ENCODE data around the gene TEX50. TPM values are rescaled to one million over a fixed set of nuclear protein-coding genes. Genes with fewer than 3 reads are reported as not detected.
"Not testable (repeated sequence)": the region's sequence is repeated elsewhere in the genome, so short reads cannot be mapped to it uniquely, and the experiment has no call there.

Gene TEX50
- total RNA-seq, 1 donor from 2014 or later = not detected

DNA sequence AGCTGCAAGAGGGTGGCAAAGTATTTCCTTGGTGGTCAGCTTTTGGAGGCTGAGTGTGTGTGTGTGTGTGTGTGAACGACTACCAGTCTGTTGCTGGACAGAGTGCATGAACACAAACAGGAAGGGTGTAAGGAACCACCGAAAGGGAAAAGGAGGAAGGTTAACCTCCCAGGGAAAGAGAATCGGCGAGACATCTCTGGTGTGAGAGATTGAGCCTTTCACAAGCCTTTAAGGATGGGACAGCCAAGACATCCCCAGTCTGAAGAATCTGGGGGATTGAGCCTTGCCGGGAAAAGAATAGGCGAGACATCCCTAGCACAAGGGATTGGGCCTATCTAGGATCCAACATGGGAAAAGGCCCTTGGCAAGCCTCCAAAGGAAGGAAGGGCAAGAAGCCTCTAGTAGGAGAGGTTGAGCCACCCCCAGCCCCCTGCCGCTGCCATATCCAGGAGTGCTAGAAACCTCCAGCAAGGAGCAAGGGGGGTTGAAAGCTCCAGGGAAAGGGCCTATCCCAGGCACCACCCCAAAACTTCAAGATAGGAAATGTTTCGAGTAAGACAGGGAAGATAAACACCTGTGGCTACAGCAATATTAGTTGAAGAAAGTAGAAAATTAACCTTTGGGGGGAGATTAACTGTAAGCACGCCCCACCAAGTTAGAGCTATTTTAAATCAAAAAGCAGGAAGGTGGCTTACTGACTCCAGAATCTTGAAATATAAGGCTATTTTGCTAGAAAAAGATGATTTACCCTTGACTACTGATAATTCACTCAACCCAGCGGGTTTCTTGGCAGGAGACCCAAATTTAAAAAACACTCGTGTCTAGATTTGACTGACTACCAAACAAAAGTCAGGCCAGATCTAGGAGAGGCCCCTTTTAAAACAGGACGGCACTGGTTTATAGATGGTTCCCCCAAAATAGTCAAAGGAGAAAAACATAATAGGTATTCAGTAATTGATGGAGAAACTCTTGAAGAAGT lies 3.2 kb downstream of the TEX50 start:
- Mint-ChIP-seq H3K36me3 (no peaks in the 10 kb centered on the region), H3K9me3 (peaks cover 3% of the 10 kb centered on the region), H3K27me3 (no peaks in the 10 kb centered on the region), H3K4me3 (no peak overlapping the region), H3K4me1 (ENCODE audit: unreplicated experiment) (no peaks in the 10 kb centered on the region), H3K27ac (no peak overlapping the region)
- no peak for DNase-seq (ENCODE audit: extremely low spot score, unreplicated experiment)
- TF ChIP-seq, protein P1, sequence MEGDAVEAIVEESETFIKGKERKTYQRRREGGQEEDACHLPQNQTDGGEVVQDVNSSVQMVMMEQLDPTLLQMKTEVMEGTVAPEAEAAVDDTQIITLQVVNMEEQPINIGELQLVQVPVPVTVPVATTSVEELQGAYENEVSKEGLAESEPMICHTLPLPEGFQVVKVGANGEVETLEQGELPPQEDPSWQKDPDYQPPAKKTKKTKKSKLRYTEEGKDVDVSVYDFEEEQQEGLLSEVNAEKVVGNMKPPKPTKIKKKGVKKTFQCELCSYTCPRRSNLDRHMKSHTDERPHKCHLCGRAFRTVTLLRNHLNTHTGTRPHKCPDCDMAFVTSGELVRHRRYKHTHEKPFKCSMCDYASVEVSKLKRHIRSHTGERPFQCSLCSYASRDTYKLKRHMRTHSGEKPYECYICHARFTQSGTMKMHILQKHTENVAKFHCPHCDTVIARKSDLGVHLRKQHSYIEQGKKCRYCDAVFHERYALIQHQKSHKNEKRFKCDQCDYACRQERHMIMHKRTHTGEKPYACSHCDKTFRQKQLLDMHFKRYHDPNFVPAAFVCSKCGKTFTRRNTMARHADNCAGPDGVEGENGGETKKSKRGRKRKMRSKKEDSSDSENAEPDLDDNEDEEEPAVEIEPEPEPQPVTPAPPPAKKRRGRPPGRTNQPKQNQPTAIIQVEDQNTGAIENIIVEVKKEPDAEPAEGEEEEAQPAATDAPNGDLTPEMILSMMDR (conservative IDR thresholded peaks at IDR 0.05) = no peak

DNA sequence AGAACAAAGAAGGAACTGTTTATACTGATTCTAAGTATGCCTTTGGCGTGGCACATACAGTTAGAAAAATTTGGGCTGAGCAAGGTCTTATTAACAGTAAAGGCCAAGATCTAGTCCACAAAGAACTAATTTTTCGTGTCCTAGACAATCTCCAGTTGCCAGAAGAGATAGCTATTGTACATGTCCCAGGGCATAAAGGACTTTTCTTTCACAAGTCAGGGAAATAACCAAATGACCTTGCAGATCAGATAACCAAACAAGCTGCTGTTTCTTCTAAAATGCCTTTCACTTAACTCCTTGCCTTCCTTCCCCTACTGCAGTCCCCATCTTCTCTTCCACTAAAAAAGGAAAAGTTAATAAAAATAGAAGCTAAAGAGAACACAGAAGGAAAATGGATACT lies 4.0 kb downstream of the TEX50 start:
- no peak overlapping the region for H3K27ac Mint-ChIP-seq

DNA sequence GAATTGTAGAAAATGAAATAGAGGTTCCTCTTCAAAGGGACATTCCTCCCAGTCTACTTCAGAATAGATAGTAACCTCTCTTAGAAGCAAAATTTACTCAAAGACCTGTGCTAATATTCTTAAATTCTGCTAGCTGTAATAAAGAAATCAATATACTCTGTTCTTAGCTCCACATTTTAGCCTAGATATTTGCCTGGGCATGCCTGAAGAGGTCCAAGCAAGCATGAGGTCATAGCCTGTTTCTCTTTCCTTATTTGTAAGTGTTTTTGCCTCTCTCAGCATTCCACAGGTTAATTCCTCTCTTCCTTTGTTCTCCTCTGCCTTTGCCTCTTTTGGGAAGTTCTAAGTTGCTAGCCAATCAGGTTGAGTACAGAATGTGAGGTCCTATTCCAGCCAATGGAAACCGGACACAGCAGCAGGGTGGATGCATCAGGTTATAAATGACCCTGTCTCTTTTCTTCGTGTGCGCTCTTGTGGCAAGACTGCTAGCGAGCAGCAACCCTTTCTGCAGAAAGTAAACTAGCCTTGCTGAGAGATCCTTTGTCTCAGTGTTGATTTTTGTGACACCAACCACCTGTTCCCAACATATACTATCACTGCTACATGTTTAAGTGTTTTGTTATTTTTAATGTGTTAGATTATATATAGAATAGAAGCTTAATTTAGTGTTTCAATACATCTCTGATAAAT lies 7.5 kb downstream of the TEX50 start:
- H3K4me1 Mint-ChIP-seq (ENCODE audit: unreplicated experiment); H3K4me3 Mint-ChIP-seq; H3K27me3 Mint-ChIP-seq; H3K36me3 Mint-ChIP-seq; DNase-seq (ENCODE audit: extremely low spot score, unreplicated experiment); H3K9me3 Mint-ChIP-seq: not testable (repeated sequence)
- H3K27ac Mint-ChIP-seq = peak overlapping the region; percentile 60

More for the DNA sequence above, 4.0 kb downstream of the TEX50 start:
- DNase-seq (ENCODE audit: extremely low spot score, unreplicated experiment) = no peak
- Mint-ChIP-seq H3K36me3 (no peaks in the 10 kb centered on the region), H3K27me3 (no peaks in the 10 kb centered on the region), H3K9me3 (peaks cover 3% of the 10 kb centered on the region), H3K4me1 (ENCODE audit: unreplicated experiment) (no peaks in the 10 kb centered on the region), H3K4me3 (no peak overlapping the region)
- TF ChIP-seq, protein P1 (conservative IDR thresholded peaks at IDR 0.05) = no peak

DNA sequence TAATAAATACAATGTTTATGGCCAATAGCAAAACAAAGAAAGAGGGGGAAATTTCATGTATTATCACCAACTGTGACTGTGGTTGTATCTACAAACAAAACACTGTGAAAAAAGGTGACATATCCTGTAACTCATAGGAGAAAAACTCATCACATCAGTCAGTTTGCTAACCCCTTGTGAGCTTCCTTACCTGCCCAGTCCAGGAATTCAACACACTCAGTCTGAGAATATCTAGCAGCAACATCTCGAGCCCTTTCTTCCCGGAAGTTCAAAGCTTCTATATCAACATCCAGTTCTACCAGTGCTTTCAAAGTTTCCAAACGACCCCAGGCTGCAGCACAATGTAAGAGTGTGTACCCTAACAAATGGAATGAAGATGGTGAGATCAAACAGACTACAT lies 11.5 kb downstream of the TEX50 start:
- Mint-ChIP-seq H3K36me3 (no peaks in the 10 kb centered on the region), H3K27me3 (no peaks in the 10 kb centered on the region), H3K4me1 (ENCODE audit: unreplicated experiment) (no peaks in the 10 kb centered on the region), H3K9me3 (no peaks in the 10 kb centered on the region), H3K27ac (peak overlapping the region; percentile 72), H3K4me3 (no peak overlapping the region)
- DNase-seq (ENCODE audit: extremely low spot score, unreplicated experiment) = no peak
- TF ChIP-seq, protein P1 (conservative IDR thresholded peaks at IDR 0.05) = no peak

DNA sequence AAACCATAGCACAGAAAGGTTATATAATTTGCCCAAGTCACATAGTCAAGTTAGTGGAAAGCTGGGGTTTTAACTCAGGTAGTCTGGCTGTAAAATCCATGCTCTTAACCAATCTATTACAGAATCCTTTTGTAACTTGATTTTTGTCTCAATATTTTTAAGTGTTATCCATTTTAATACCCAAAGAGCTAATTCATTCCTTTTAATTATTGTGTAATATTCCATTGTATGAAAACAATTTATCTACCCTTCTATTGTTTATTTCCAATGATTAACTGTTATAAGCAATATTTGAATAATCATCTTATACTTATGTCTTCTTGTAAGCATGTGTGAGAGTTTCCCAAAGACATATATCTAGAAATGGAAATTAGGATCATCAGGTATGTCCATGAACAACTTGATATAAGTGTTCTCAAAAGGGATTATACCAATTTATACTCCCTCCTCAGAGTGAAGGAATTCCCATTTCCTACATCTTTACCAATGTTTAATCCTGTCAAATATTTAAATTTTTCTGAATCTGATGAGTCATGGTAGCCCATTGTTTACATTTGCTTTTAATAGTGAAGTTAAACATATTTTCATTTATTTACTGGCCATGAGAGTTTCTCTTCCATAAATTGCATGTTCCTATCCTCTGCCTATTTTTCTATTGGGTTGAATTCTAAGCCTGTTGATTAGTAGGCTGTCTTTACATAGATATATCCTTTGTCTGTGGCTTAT lies 13.9 kb downstream of the TEX50 start:
- Mint-ChIP-seq H3K36me3 (no peaks in the 10 kb centered on the region), H3K4me1 (ENCODE audit: unreplicated experiment) (no peaks in the 10 kb centered on the region), H3K4me3 (no peak overlapping the region), H3K27me3 (no peaks in the 10 kb centered on the region), H3K27ac (no peak overlapping the region), H3K9me3 (no peaks in the 10 kb centered on the region)
- DNase-seq (ENCODE audit: extremely low spot score, unreplicated experiment) = no peak
- TF ChIP-seq, protein P1 (conservative IDR thresholded peaks at IDR 0.05) = no peak
